Adipose tissue (tissue), 3 donors: ENCODE measurements around the gene STOX2. TPM values are rescaled to one million over a fixed set of nuclear protein-coding genes. Genes with fewer than 3 reads are reported as not detected.

ENCODE experiments used
- H3K27ac ChIP-seq: one replicate; pipeline ENCODE4 v1.5.1; 2013; ENCODE audit warnings: low read depth, low read length
- WGBS, 3 donors: extraction: QIAGEN DNeasy Blood & Tissue Kit; methylation state at CpG; one replicate each; pipeline ENCODE4 v1.1.7; 2013; 5-methylcytosine and 5-hydroxymethylcytosine counted together
- polyA plus RNA-seq, 3 donors: library from polyadenylated mRNA; stranded (reverse); fragments of 200-250 nt; gene quantifications; one replicate each; pipeline ENCODE4 v1.2.3, GENCODE V29; 2013
- donor health status: healthy with polysubstance abuse.
- donor health status: Bipolar disorder and iron deficiency.
- donor health status: healthy.

STOX2 gene
- polyA plus RNA-seq, 3 donors, result 0.77 to 2.6 (median 2.4) TPM

- no peak overlapping the region for H3K27ac ChIP-seq
- WGBS, 3 donors, result 46 to 90% (median 80%) methylated on average over 1 of the region's 1 CpG
Measured at GRCh38 chr4:183961795-183962194, 56.7 kb downstream of the STOX2 start.

- H3K27ac ChIP-seq, result no peak overlapping the region
- WGBS, 3 donors, result 80 to 90% (median 87%) methylated on average over 2 of the region's 2 CpGs
Measured at GRCh38 chr4:183962419-183962818, 57.3 kb downstream of the STOX2 start.

GRCh38 chr4:183966371-183966770, 61.3 kb downstream of the STOX2 start:
- H3K27ac ChIP-seq, result no peak overlapping the region
- 86 to 91% (median 91%) methylated on average over 8 of the region's 8 CpGs for WGBS, 3 donors

- H3K27ac ChIP-seq, result no peak overlapping the region
- 78 to 95% (median 90%) methylated on average over 11 of the region's 11 CpGs for WGBS, 3 donors
Measured at GRCh38 chr4:183967266-183967665, 62.2 kb downstream of the STOX2 start.

GRCh38 chr4:183968502-183968901, 63.4 kb downstream of the STOX2 start:
- H3K27ac ChIP-seq, result no peak overlapping the region
- WGBS, 3 donors, result 44 to 63% (median 48%) methylated on average over 6 of the region's 6 CpGs

GRCh38 chr4:183968931-183969330, 63.8 kb downstream of the STOX2 start:
- no peak overlapping the region for H3K27ac ChIP-seq
- 55 to 87% (median 60%) methylated on average over 5 of the region's 5 CpGs for WGBS, 3 donors

GRCh38 chr4:183969596-183969995, 64.5 kb downstream of the STOX2 start:
- 92 to 94% (median 94%) methylated on average over 4 of the region's 4 CpGs for WGBS, 3 donors
- H3K27ac ChIP-seq, result no peak overlapping the region

GRCh38 chr4:183971929-183972490, 66.9 kb downstream of the STOX2 start:
- 40 to 75% (median 43%) methylated on average over 9 of the region's 9 CpGs for WGBS, 3 donors

GRCh38 chr4:183977707-183978106, 72.6 kb downstream of the STOX2 start:
- no peak overlapping the region for H3K27ac ChIP-seq

More at GRCh38 chr4:183971929-183972490, 66.9 kb downstream of the STOX2 start:
- no peak overlapping the region for H3K27ac ChIP-seq

- H3K27ac ChIP-seq, result no peak overlapping the region
- 92 to 95% (median 93%) methylated on average over 13 of the region's 13 CpGs for WGBS, 3 donors
Measured at GRCh38 chr4:183984566-183984965, 79.5 kb downstream of the STOX2 start.

- WGBS, 3 donors, result 95 to 97% (median 95%) methylated on average over 7 of the region's 7 CpGs
- H3K27ac ChIP-seq, result no peak overlapping the region
Measured at GRCh38 chr4:183985786-183986185, 80.7 kb downstream of the STOX2 start.

GRCh38 chr4:183986291-183986970, 81.3 kb downstream of the STOX2 start:
- 91 to 93% (median 93%) methylated on average over 18 of the region's 18 CpGs for WGBS, 3 donors
- no peak overlapping the region for H3K27ac ChIP-seq

- 48 to 66% (median 63%) methylated on average over 43 of the region's 43 CpGs for WGBS, 3 donors
- no peak overlapping the region for H3K27ac ChIP-seq
Measured at GRCh38 chr4:183986971-183987946, 82.2 kb downstream of the STOX2 start.

- H3K27ac ChIP-seq, result no peak overlapping the region
- 12 to 53% (median 19%) methylated on average over 10 of the region's 10 CpGs for WGBS, 3 donors
Measured at GRCh38 chr4:183987987-183988392, 82.9 kb downstream of the STOX2 start.

- H3K27ac ChIP-seq, result no peak overlapping the region
- WGBS, 3 donors, result 64 to 77% (median 67%) methylated on average over 9 of the region's 9 CpGs
Measured at GRCh38 chr4:183988874-183989273, 83.8 kb downstream of the STOX2 start.

- WGBS, 3 donors, result 49 to 84% (median 55%) methylated on average over 6 of the region's 6 CpGs
Measured at GRCh38 chr4:183989461-183989860, 84.4 kb downstream of the STOX2 start.

GRCh38 chr4:183989931-183990330, 84.8 kb downstream of the STOX2 start:
- H3K27ac ChIP-seq, result no peak overlapping the region
- 56 to 72% (median 66%) methylated on average over 2 of the region's 2 CpGs for WGBS, 3 donors

More at GRCh38 chr4:183989461-183989860, 84.4 kb downstream of the STOX2 start:
- no peak overlapping the region for H3K27ac ChIP-seq

GRCh38 chr4:183993676-183994075, 88.6 kb downstream of the STOX2 start:
- 89 to 93% (median 90%) methylated on average over 6 of the region's 6 CpGs for WGBS, 3 donors
- H3K27ac ChIP-seq, result no peak overlapping the region

- WGBS, 3 donors, result 76 to 91% (median 80%) methylated on average over 11 of the region's 11 CpGs
- H3K27ac ChIP-seq, result no peak overlapping the region
Measured at GRCh38 chr4:183995570-183995969, 90.5 kb downstream of the STOX2 start.
